ENCODE measurements around the gene TOGARAM1. TPM values are rescaled to one million over a fixed set of nuclear protein-coding genes. Genes with fewer than 3 reads are reported as not detected.
"Not testable (repeated sequence)": the region's sequence is repeated elsewhere in the genome, so short reads cannot be mapped to it uniquely, and the experiment has no call there.

Gene TOGARAM1
- total RNA-seq, 4 donors from 2014 or later, result 12.0 to 21.2 (median 20.0) TPM

GRCh38 chr14:45068396-45068795 is 106.4 kb downstream of the TOGARAM1 start:
- WGBS, 2 donors (ENCODE audit: low coverage in 1 of 2), result 73 to 86% methylated on average over 3 of the region's 3 CpGs
- Histone ChIP-seq H3K27me3 (no peaks in the 10 kb centered on the region), H3K4me1 (peaks cover 0 to 17% (median 0%) of the 10 kb centered on the region in 3 donors), H3K36me3 (peaks cover 0 to 42% of the 10 kb centered on the region in 2 donors), H3K27ac (no peak overlapping the region), H3K9me3 (no peaks in the 10 kb centered on the region), H3K4me3 (no peak overlapping the region)
- ATAC-seq, result no peak
- TF ChIP-seq POLR2AphosphoS5 (IDR thresholded peaks at IDR 0.05), result no peak
- TF ChIP-seq POLR2A (IDR thresholded peaks at IDR 0.05), result no peak
- no peak for TF ChIP-seq CTCF (IDR thresholded peaks at IDR 0.05)
- no peak for TF ChIP-seq EP300 (IDR thresholded peaks at IDR 0.05)

- Histone ChIP-seq H3K4me3 (no peak overlapping the region), H3K27ac (no peak overlapping the region), H3K36me3 (peaks cover 0 to 48% of the 10 kb centered on the region in 2 donors), H3K9me3 (no peaks in the 10 kb centered on the region), H3K27me3 (no peaks in the 10 kb centered on the region), H3K4me1 (peaks cover 0 to 14% (median 0%) of the 10 kb centered on the region in 3 donors)
- no peak for TF ChIP-seq POLR2A (IDR thresholded peaks at IDR 0.05)
- TF ChIP-seq POLR2AphosphoS5 (IDR thresholded peaks at IDR 0.05), result no peak
- no peak for TF ChIP-seq EP300 (IDR thresholded peaks at IDR 0.05)
- no peak for TF ChIP-seq CTCF (IDR thresholded peaks at IDR 0.05)
- 100% methylated on average over 1 of the region's 1 CpG for WGBS, 2 donors (ENCODE audit: low coverage in 1 of 2)
- ATAC-seq, result no peak
These were observed 108.2 kb downstream of the TOGARAM1 start for GRCh38 chr14:45070215-45070614.

GRCh38 chr14:45072126-45072525 is 110.1 kb downstream of the TOGARAM1 start:
- Histone ChIP-seq H3K27me3 (no peaks in the 10 kb centered on the region), H3K36me3 (peaks cover 0 to 48% of the 10 kb centered on the region in 2 donors), H3K27ac (no peak overlapping the region), H3K4me1 (no peaks in the 10 kb centered on the region), H3K9me3 (no peaks in the 10 kb centered on the region), H3K4me3 (no peak overlapping the region)
- 95 to 100% methylated on average over 4 to 5 of the region's 6 CpGs for WGBS, 2 donors (ENCODE audit: low coverage in 1 of 2)
- no peak for ATAC-seq
- TF ChIP-seq CTCF (IDR thresholded peaks at IDR 0.05), result no peak
- TF ChIP-seq EP300 (IDR thresholded peaks at IDR 0.05), result no peak
- no peak for TF ChIP-seq POLR2A (IDR thresholded peaks at IDR 0.05)
- no peak for TF ChIP-seq POLR2AphosphoS5 (IDR thresholded peaks at IDR 0.05)

GRCh38 chr14:45073231-45073879 is 111.4 kb downstream of the TOGARAM1 start:
- H3K27ac ChIP-seq, result no peak overlapping the region
- TF ChIP-seq POLR2AphosphoS5 (IDR thresholded peaks at IDR 0.05) (no peak), EP300 (IDR thresholded peaks at IDR 0.05) (no peak), CTCF (IDR thresholded peaks at IDR 0.05) (no peak), POLR2A (IDR thresholded peaks at IDR 0.05) (no peak)
- no peaks in the 10 kb centered on the region for H3K27me3 ChIP-seq
- 73 to 84% methylated on average over 5 of the region's 5 CpGs for WGBS, 2 donors (ENCODE audit: low coverage in 1 of 2)
- peaks cover 0 to 48% of the 10 kb centered on the region in 2 donors for H3K36me3 ChIP-seq
- H3K4me1 ChIP-seq, result no peaks in the 10 kb centered on the region
- no peak overlapping the region for H3K4me3 ChIP-seq
- no peaks in the 10 kb centered on the region for H3K9me3 ChIP-seq
- ATAC-seq, result no peak

DNA sequence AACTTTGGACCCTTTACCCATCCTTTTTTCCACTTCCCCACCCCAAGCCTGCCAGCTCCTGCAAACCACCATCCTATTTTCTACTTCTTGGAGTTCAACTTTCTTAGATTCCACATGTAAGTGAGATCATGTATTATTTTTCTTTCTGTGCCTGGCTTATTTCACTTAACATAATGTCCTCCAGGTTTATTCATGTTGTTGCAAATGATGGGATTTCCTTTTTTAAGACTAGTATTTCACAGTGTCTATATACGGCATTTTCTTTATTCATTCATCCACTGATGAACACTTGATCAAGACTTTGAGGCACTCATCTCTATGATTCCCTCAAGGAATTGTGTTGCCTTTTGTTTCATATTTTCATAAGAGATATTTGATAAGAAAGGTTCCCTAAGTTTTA is 116.3 kb downstream of the TOGARAM1 start:
- no peak for TF ChIP-seq POLR2AphosphoS5 (IDR thresholded peaks at IDR 0.05)
- Histone ChIP-seq H3K9me3 (no peaks in the 10 kb centered on the region), H3K36me3 (peaks cover 0 to 6% of the 10 kb centered on the region in 2 donors), H3K27ac (no peak overlapping the region), H3K27me3 (no peaks in the 10 kb centered on the region), H3K4me1 (peaks cover 0 to 3% (median 0%) of the 10 kb centered on the region in 3 donors), H3K4me3 (no peak overlapping the region)
- no peak for ATAC-seq
- 71 to 82% methylated on average over 1 of the region's 1 CpG for WGBS, 2 donors (ENCODE audit: low coverage in 1 of 2)

GRCh38 chr14:45080416-45080968 is 118.5 kb downstream of the TOGARAM1 start:
- H3K27me3 ChIP-seq, ATAC-seq, H3K4me3 ChIP-seq, H3K27ac ChIP-seq, H3K9me3 ChIP-seq, H3K36me3 ChIP-seq: not testable (repeated sequence)
- WGBS, 2 donors (ENCODE audit: low coverage in 1 of 2), result no CpG with 5 or more reads among the region's 40 CpGs
- peaks cover 0 to 17% (median 8%) of the 10 kb centered on the region in 3 donors for H3K4me1 ChIP-seq

- 100% methylated on average over 1 of the region's 3 CpGs; no CpG with 5 or more reads in 1 of the 2 donors for WGBS, 2 donors (ENCODE audit: low coverage in 1 of 2)
These were observed 119.1 kb downstream of the TOGARAM1 start for GRCh38 chr14:45081096-45081495.

More at GRCh38 chr14:45081096-45081495, 119.1 kb downstream of the TOGARAM1 start:
- H3K36me3 ChIP-seq, H3K9me3 ChIP-seq, H3K27me3 ChIP-seq, ATAC-seq, H3K27ac ChIP-seq, H3K4me3 ChIP-seq: not testable (repeated sequence)
- peaks cover 4 to 23% (median 12%) of the 10 kb centered on the region in 3 donors for H3K4me1 ChIP-seq
